GM15510 (cell line): Measurements from ENCODE around the gene KRTAP10-5.

ENCODE experiments used
- POLR2A ChIP-seq: IDR thresholded peaks from 3 replicates; pipeline ENCODE4 v1.6.1; 2011; ENCODE audit warnings: borderline replicate concordance; ENCODE audit not compliant: insufficient read length; ENCODE audit errors: extremely low read depth

KRTAP10-5 gene

GRCh38 chr21:44596068-44596725 lies 15.8 kb upstream of the KRTAP10-5 start:
- TF ChIP-seq POLR2A: no peak

GRCh38 chr21:44595524-44595923 lies 15.1 kb upstream of the KRTAP10-5 start:
- no peak for TF ChIP-seq POLR2A

GRCh38 chr21:44594406-44594916 lies 14.1 kb upstream of the KRTAP10-5 start:
- no peak for TF ChIP-seq POLR2A

- no peak for TF ChIP-seq POLR2A
Measured at GRCh38 chr21:44593598-44594405, 13.4 kb upstream of the KRTAP10-5 start.

GRCh38 chr21:44592446-44593311 lies 12.3 kb upstream of the KRTAP10-5 start, which contains the start of gene KRTAP10-6:
Gene KRTAP10-6, minus strand, starts transcription at chr21:44592505. Its CDS starts 21 bp downstream, at chr21:44592484.
- TF ChIP-seq POLR2A: no peak

- no peak for TF ChIP-seq POLR2A
Measured at GRCh38 chr21:44590311-44590721, 9.9 kb upstream of the KRTAP10-5 start.

GRCh38 chr21:44589586-44590305 lies 9.3 kb upstream of the KRTAP10-5 start:
- TF ChIP-seq POLR2A: no peak

GRCh38 chr21:44589094-44589493 lies 8.7 kb upstream of the KRTAP10-5 start:
- no peak for TF ChIP-seq POLR2A

GRCh38 chr21:44585892-44586291 lies 5.5 kb upstream of the KRTAP10-5 start:
- no peak for TF ChIP-seq POLR2A

- TF ChIP-seq POLR2A: no peak
Measured at GRCh38 chr21:44583800-44584147, 3.4 kb upstream of the KRTAP10-5 start.

GRCh38 chr21:44583089-44583799 lies 2.8 kb upstream of the KRTAP10-5 start:
- no peak for TF ChIP-seq POLR2A

- no peak for TF ChIP-seq POLR2A
Measured at GRCh38 chr21:44582055-44582454, 1.7 kb upstream of the KRTAP10-5 start.

GRCh38 chr21:44581158-44581557 lies 754 bp upstream of the KRTAP10-5 start:
- no peak for TF ChIP-seq POLR2A

GRCh38 chr21:44579833-44580144 lies 615 bp downstream of the KRTAP10-5 start:
- TF ChIP-seq POLR2A: no peak

- TF ChIP-seq POLR2A: no peak
Measured at GRCh38 chr21:44579056-44579832, 1.2 kb downstream of the KRTAP10-5 start.
